SK-N-SH (cell line): ENCODE data around the gene TTC28. TPM values are rescaled to one million over a fixed set of nuclear protein-coding genes. Genes with fewer than 3 reads are reported as not detected.

Experiments used
- CTCF ChIA-PET: fragments of 300-600, 350-600 bp; formaldehyde crosslinking; extraction: SDS; loops from one replicate; lab custom pipeline; 2021; lab: Yijun Ruan, JAX
- POLR2A ChIA-PET: fragments of 350-600 bp; sonication (Branson Sonifier 250); formaldehyde crosslinking; extraction: SDS; loops from one replicate; lab custom pipeline; 2020; ENCODE audit warnings: antibody characterized with exemption, inconsistent platforms; lab: Yijun Ruan, JAX
- DNase-seq: peaks from one replicate; pipeline ENCODE4 v3.0.0; 2012
- H2AFZ ChIP-seq: fragments of 200-600 bp; sonication (generic); 2 replicates; pipeline ENCODE4 v1.8.1; 2016; ENCODE audit warnings: antibody characterized with exemption, mild to moderate bottlenecking, low read depth
- H3F3A ChIP-seq: fragments of 200-600 bp; sonication (generic); replicated peaks from 2 replicates; pipeline ENCODE3; 2016; ENCODE audit warnings: antibody characterized with exemption, mild to moderate bottlenecking; ENCODE audit not compliant: insufficient read depth
- H3K27ac ChIP-seq, 2 experiments: fragments of 200-500 bp in 1 of 2; fragments of 200-600 bp in 1 of 2; sonication (Bioruptor generic) in 1 of 2; sonication (generic), shearing (Covaris generic) in 1 of 2; 2 replicates each; pipeline versions ENCODE4 v1.5.1 to v1.6.1; 2014 to 2016; ENCODE audit warnings: low read depth in 2 of 2, inconsistent platforms in 1 of 2, low read length in 1 of 2, mild to moderate bottlenecking in 1 of 2, mixed read lengths in 1 of 2
- H3K27me3 ChIP-seq: fragments of 200-600 bp; sonication (generic), shearing (Covaris generic); 2 replicates; pipeline ENCODE4 v1.6.1; 2016; ENCODE audit warnings: mixed run types; ENCODE audit not compliant: insufficient read depth
- H3K36me3 ChIP-seq, 2 experiments: fragments of 200-500 bp in 1 of 2; fragments of 200-600 bp in 1 of 2; sonication (Bioruptor generic) in 1 of 2; sonication (generic) in 1 of 2; replicated peaks in 1 of 2; 2 replicates each; pipeline versions ENCODE3 to v1.5.1; 2014 to 2016; ENCODE audit warnings: low read length in 1 of 2, mild to moderate bottlenecking in 1 of 2; ENCODE audit not compliant: insufficient read depth in 2 of 2, control insufficient read depth in 1 of 2
- H3K4me1 ChIP-seq, 2 experiments: fragments of 200-500 bp in 1 of 2; fragments of 200-600 bp in 1 of 2; sonication (Bioruptor generic) in 1 of 2; sonication (generic), shearing (Covaris generic) in 1 of 2; 2 replicates each; pipeline versions ENCODE4 v1.5.1 to v1.6.1; 2014 to 2016; ENCODE audit warnings: low read depth in 1 of 2, low read length in 1 of 2, mixed run types in 1 of 2; ENCODE audit not compliant: insufficient read depth in 2 of 2, control insufficient read depth in 1 of 2
- H3K4me2 ChIP-seq: fragments of 200-600 bp; sonication (generic), shearing (Covaris generic); 2 replicates; pipeline ENCODE4 v1.6.1; 2017; ENCODE audit warnings: mixed run types
- H3K4me3 ChIP-seq, 2 experiments: fragments of 200-500 bp in 1 of 2; fragments of 200-600 bp in 1 of 2; sonication (Bioruptor generic) in 1 of 2; sonication (generic), shearing (Covaris generic) in 1 of 2; 2 replicates each; pipeline versions ENCODE4 v1.5.1 to v1.8.1; 2014 to 2016; ENCODE audit warnings: low read depth in 2 of 2, inconsistent platforms in 1 of 2, low read length in 1 of 2, mild to moderate bottlenecking in 1 of 2, mixed read lengths in 1 of 2, moderate library complexity in 1 of 2
- H3K79me2 ChIP-seq: fragments of 200-600 bp; sonication (generic); 2 replicates; pipeline ENCODE4 v1.8.1; 2017; ENCODE audit warnings: mild to moderate bottlenecking; ENCODE audit not compliant: insufficient read depth
- H3K9ac ChIP-seq: fragments of 200-600 bp; sonication (generic); 2 replicates; pipeline ENCODE4 v1.6.1; 2017; ENCODE audit warnings: mixed run types
- H3K9me2 ChIP-seq: fragments of 200-600 bp; sonication (generic); 2 replicates; pipeline ENCODE4 v1.6.1; 2017; ENCODE audit warnings: mixed run types
- H3K9me3 ChIP-seq: fragments of 200-600 bp; sonication (generic); 2 replicates; pipeline ENCODE4 v1.6.1; 2017; ENCODE audit warnings: mixed run types, mild to moderate bottlenecking, moderate library complexity
- H4K20me1 ChIP-seq: fragments of 200-600 bp; sonication (generic); 2 replicates; pipeline ENCODE4 v1.6.1; 2017; ENCODE audit warnings: mild to moderate bottlenecking, mixed run types; ENCODE audit not compliant: insufficient read depth
- CTCF ChIP-seq: fragments of 200-600 bp; sonication (generic); IDR thresholded peaks from 2 replicates; pipeline ENCODE4 v1.6.1; 2017; ENCODE audit warnings: antibody characterized with exemption, mild to moderate bottlenecking, moderate library complexity
- ELF1 ChIP-seq: IDR thresholded peaks from 2 replicates; pipeline ENCODE4 v1.4.0; 2012
- EZH2phosphoT487 ChIP-seq: fragments of 200-600 bp; sonication (generic); IDR thresholded peaks from 2 replicates; pipeline ENCODE4 v1.6.1; 2017; ENCODE audit warnings: low read depth, mixed run types, mild to moderate bottlenecking, antibody characterized with exemption, moderate library complexity, borderline replicate concordance
- FOSL2 ChIP-seq: IDR thresholded peaks from 2 replicates; pipeline ENCODE4 v1.4.0; 2012; ENCODE audit warnings: low read depth, mild to moderate bottlenecking, moderate library complexity, borderline replicate concordance
- GATA2 ChIP-seq: sonication (generic); formaldehyde crosslinking; IDR thresholded peaks from 2 replicates; pipeline ENCODE4 v1.5.0; 2020; ENCODE audit warnings: mild to moderate bottlenecking, missing genetic modification reagents
- MAX ChIP-seq: IDR thresholded peaks from 2 replicates; pipeline ENCODE4 v1.4.0; 2012; ENCODE audit warnings: low read depth
- MEF2A ChIP-seq: IDR thresholded peaks from 2 replicates; pipeline ENCODE4 v1.4.0; 2012; ENCODE audit warnings: low read depth, borderline replicate concordance
- MXI1 ChIP-seq: IDR thresholded peaks from 2 replicates; pipeline ENCODE4 v1.6.1; 2012; ENCODE audit warnings: mild to moderate bottlenecking, low read depth, low read length, improper control_type of control experiment
- NFIC ChIP-seq: IDR thresholded peaks from 2 replicates; pipeline ENCODE4 v1.4.0; 2012; ENCODE audit warnings: borderline replicate concordance
- POLR2AphosphoS5 ChIP-seq: IDR thresholded peaks from 2 replicates; pipeline ENCODE4 v1.6.1; 2012; ENCODE audit warnings: low read depth, low read length
- RAD21 ChIP-seq: IDR thresholded peaks from 2 replicates; pipeline ENCODE4 v1.6.1; 2012; ENCODE audit warnings: mild to moderate bottlenecking, low read length
- RXRA ChIP-seq: IDR thresholded peaks from 2 replicates; pipeline ENCODE4 v1.4.0; 2012; ENCODE audit warnings: low read depth, mild to moderate bottlenecking, borderline replicate concordance
- SIN3A ChIP-seq: IDR thresholded peaks from 2 replicates; pipeline ENCODE4 v1.6.1; 2012; ENCODE audit warnings: low read depth, mild to moderate bottlenecking, low read length, moderate library complexity, borderline replicate concordance
- SMC3 ChIP-seq: IDR thresholded peaks from 2 replicates; pipeline ENCODE4 v1.6.1; 2012; ENCODE audit warnings: low read depth, low read length, improper control_type of control experiment
- TAF1 ChIP-seq: IDR thresholded peaks from 2 replicates; pipeline ENCODE4 v1.6.1; 2012; ENCODE audit warnings: low read depth, mild to moderate bottlenecking, low read length, moderate library complexity, borderline replicate concordance
- USF2 ChIP-seq: fragments of 150-350 bp; IDR thresholded peaks from 2 replicates; pipeline ENCODE4 v1.6.1; 2017; ENCODE audit warnings: antibody characterized with exemption, low read length, low read depth, borderline replicate concordance
- YY1 ChIP-seq: IDR thresholded peaks from 2 replicates; pipeline ENCODE4 v1.4.0; 2012; ENCODE audit warnings: low read depth, mild to moderate bottlenecking
- ZBTB33 ChIP-seq: IDR thresholded peaks from 2 replicates; pipeline ENCODE4 v1.4.0; 2012; ENCODE audit warnings: low read depth, borderline replicate concordance
- WGBS: methylation state at CpG from one replicate; pipeline ENCODE4 v1.1.6; 2017; ENCODE audit warnings: low lambda C conversion rate; 5-methylcytosine and 5-hydroxymethylcytosine counted together
- polyA plus RNA-seq, 3 experiments: library from polyadenylated mRNA; depleted of rRNA; stranded (reverse); fragments of >200 nt; gene quantifications; 2 replicates each; pipeline ENCODE4 v1.2.3, GENCODE V29; 2012

Gene TTC28
- polyA plus RNA-seq, 1 of the 3 experiments (the other 2 are of a cell fraction), result 5.9 TPM

- ChIA-PET CTCF (interaction anchor here (32.5 kb wide), 1 partner anchor 110 kb away, joined by 630 read pairs; no protein-coding TSS in a partner anchor), POLR2A (interaction anchor here (0.8 kb wide), 1 partner anchor 28 kb away, joined by 3 read pairs; no protein-coding TSS in a partner anchor)
- Histone ChIP-seq H3K36me3 (peaks cover 3 to 51% of the 10 kb centered on the region in 2 experiments), H3K4me2 (no peak overlapping the region), H3F3A (no peaks in the 10 kb centered on the region), H3K27ac (no peak overlapping the region), H3K4me3 (no peak overlapping the region), H3K27me3 (no peaks in the 10 kb centered on the region), H3K9me2 (no peaks in the 10 kb centered on the region), H4K20me1 (no peaks in the 10 kb centered on the region), H3K9me3 (no peaks in the 10 kb centered on the region), H3K9ac (no peak overlapping the region), H3K79me2 (no peaks in the 10 kb centered on the region), H2AFZ (no peak overlapping the region), H3K4me1 (no peaks in the 10 kb centered on the region)
- TF ChIP-seq RAD21 (no peak), ZBTB33 (no peak), YY1 (no peak), CTCF (no peak), GATA2 (no peak), ELF1 (no peak), MEF2A (no peak), MAX (no peak), RXRA (no peak), FOSL2 (no peak), SMC3 (no peak), MXI1 (no peak), NFIC (no peak), EZH2phosphoT487 (no peak), SIN3A (no peak), USF2 (no peak), TAF1 (no peak), POLR2AphosphoS5 (no peak)
- DNase-seq, result no peak
- 100% methylated on average over 8 of the region's 14 CpGs for WGBS
These were observed 684.9 kb downstream of the TTC28 start for GRCh38 chr22:27994481-27995331.
